ENCODE measurements around the gene KAZALD1. TPM values are rescaled to one million over a fixed set of nuclear protein-coding genes. Genes with fewer than 3 reads are reported as not detected.

The KAZALD1 gene
- polyA plus RNA-seq, 1 donor from 2014 or later = 1.6 TPM

- peak overlapping the region; percentile 25 for H2AFZ ChIP-seq (ENCODE audit: low read depth, low read length)
- TF ChIP-seq MXI1 (conservative IDR thresholded peaks at IDR 0.05; ENCODE audit: poor library complexity, severe bottlenecking) (no peak), EP300 (conservative IDR thresholded peaks at IDR 0.05; ENCODE audit: poor library complexity, severe bottlenecking) (peak; percentile 41), TAF1 (IDR thresholded peaks at IDR 0.05; ENCODE audit: low read depth) (no peak), EZH2 (IDR thresholded peaks at IDR 0.05; ENCODE audit: borderline replicate concordance, insufficient read depth, low read length, poor library complexity, severe bottlenecking) (no peak), RAD21 (conservative IDR thresholded peaks at IDR 0.05) (peak; percentile 11), POLR2AphosphoS5 (IDR thresholded peaks at IDR 0.05) (peak; percentile 88)
- no peaks in the 10 kb centered on the region for H3K9me2 ChIP-seq (ENCODE audit: insufficient read depth, low read length)
- H3K9me3 ChIP-seq (ENCODE audit: low read length) = no peaks in the 10 kb centered on the region
- H3F3A ChIP-seq (ENCODE audit: insufficient read depth, low read length, poor library complexity, severe bottlenecking) = no peaks in the 10 kb centered on the region
- H3K79me2 ChIP-seq (replicated peaks; ENCODE audit: insufficient read depth, low read length) = no peaks in the 10 kb centered on the region
- peaks cover 54% of the 10 kb centered on the region for H3K27me3 ChIP-seq (ENCODE audit: insufficient read depth, low read depth, low read length)
- peak overlapping the region; percentile 79 for H3K9ac ChIP-seq (ENCODE audit: low read length)
- no peaks in the 10 kb centered on the region for H4K20me1 ChIP-seq (ENCODE audit: insufficient read depth)
- H3K27ac ChIP-seq (ENCODE audit: low read length) = peak overlapping the region; percentile 51
- H3K4me2 ChIP-seq (ENCODE audit: low read length) = peak overlapping the region; percentile 85
- peak overlapping the region; percentile 78 for H3K4me3 ChIP-seq (ENCODE audit: low read length)
- no peaks in the 10 kb centered on the region for H3K36me3 ChIP-seq (ENCODE audit: insufficient read depth, low read length)
Measured at GRCh38 chr10:101031796-101032636, 29.8 kb upstream of the KAZALD1 start.

GRCh38 chr10:101032637-101033224, 29.1 kb upstream of the KAZALD1 start:
- no peaks in the 10 kb centered on the region for H3K36me3 ChIP-seq (ENCODE audit: insufficient read depth, low read length)
- no peaks in the 10 kb centered on the region for H3K9me3 ChIP-seq (ENCODE audit: low read length)
- peak overlapping the region; percentile 85 for H3K4me2 ChIP-seq (ENCODE audit: low read length)
- peak overlapping the region; percentile 51 for H3K27ac ChIP-seq (ENCODE audit: low read length)
- no peaks in the 10 kb centered on the region for H3K79me2 ChIP-seq (replicated peaks; ENCODE audit: insufficient read depth, low read length)
- no peaks in the 10 kb centered on the region for H3K9me2 ChIP-seq (ENCODE audit: insufficient read depth, low read length)
- H3F3A ChIP-seq (ENCODE audit: insufficient read depth, low read length, poor library complexity, severe bottlenecking) = no peaks in the 10 kb centered on the region
- H3K4me3 ChIP-seq (ENCODE audit: low read length) = peak overlapping the region; percentile 78
- no peaks in the 10 kb centered on the region for H4K20me1 ChIP-seq (ENCODE audit: insufficient read depth)
- peak overlapping the region; percentile 79 for H3K9ac ChIP-seq (ENCODE audit: low read length)
- TF ChIP-seq MXI1 (conservative IDR thresholded peaks at IDR 0.05; ENCODE audit: poor library complexity, severe bottlenecking) = no peak
- TF ChIP-seq, protein P1, sequence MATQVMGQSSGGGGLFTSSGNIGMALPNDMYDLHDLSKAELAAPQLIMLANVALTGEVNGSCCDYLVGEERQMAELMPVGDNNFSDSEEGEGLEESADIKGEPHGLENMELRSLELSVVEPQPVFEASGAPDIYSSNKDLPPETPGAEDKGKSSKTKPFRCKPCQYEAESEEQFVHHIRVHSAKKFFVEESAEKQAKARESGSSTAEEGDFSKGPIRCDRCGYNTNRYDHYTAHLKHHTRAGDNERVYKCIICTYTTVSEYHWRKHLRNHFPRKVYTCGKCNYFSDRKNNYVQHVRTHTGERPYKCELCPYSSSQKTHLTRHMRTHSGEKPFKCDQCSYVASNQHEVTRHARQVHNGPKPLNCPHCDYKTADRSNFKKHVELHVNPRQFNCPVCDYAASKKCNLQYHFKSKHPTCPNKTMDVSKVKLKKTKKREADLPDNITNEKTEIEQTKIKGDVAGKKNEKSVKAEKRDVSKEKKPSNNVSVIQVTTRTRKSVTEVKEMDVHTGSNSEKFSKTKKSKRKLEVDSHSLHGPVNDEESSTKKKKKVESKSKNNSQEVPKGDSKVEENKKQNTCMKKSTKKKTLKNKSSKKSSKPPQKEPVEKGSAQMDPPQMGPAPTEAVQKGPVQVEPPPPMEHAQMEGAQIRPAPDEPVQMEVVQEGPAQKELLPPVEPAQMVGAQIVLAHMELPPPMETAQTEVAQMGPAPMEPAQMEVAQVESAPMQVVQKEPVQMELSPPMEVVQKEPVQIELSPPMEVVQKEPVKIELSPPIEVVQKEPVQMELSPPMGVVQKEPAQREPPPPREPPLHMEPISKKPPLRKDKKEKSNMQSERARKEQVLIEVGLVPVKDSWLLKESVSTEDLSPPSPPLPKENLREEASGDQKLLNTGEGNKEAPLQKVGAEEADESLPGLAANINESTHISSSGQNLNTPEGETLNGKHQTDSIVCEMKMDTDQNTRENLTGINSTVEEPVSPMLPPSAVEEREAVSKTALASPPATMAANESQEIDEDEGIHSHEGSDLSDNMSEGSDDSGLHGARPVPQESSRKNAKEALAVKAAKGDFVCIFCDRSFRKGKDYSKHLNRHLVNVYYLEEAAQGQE (IDR thresholded peaks at IDR 0.05; ENCODE audit: borderline replicate concordance) = no peak
- no peak for TF ChIP-seq TAF1 (IDR thresholded peaks at IDR 0.05; ENCODE audit: low read depth)
- no peak for TF ChIP-seq POLR2AphosphoS5 (IDR thresholded peaks at IDR 0.05)
- no peak for TF ChIP-seq EZH2 (IDR thresholded peaks at IDR 0.05; ENCODE audit: borderline replicate concordance, insufficient read depth, low read length, poor library complexity, severe bottlenecking)
- TF ChIP-seq SMC3 (conservative IDR thresholded peaks at IDR 0.05; ENCODE audit: poor library complexity) = no peak
- no peak for TF ChIP-seq EP300 (conservative IDR thresholded peaks at IDR 0.05; ENCODE audit: poor library complexity, severe bottlenecking)
- TF ChIP-seq RAD21 (conservative IDR thresholded peaks at IDR 0.05) = no peak
- no peak for TF ChIP-seq CTCF (IDR thresholded peaks at IDR 0.05; ENCODE audit: poor library complexity, severe bottlenecking)
- peaks cover 49% of the 10 kb centered on the region for H3K27me3 ChIP-seq (ENCODE audit: insufficient read depth, low read depth, low read length)
- H2AFZ ChIP-seq (ENCODE audit: low read depth, low read length) = peak overlapping the region; percentile 18
